A673 (cell line): ENCODE data around the gene ADPRH. TPM values are rescaled to one million over a fixed set of nuclear protein-coding genes. Genes with fewer than 3 reads are reported as not detected.

Experiments used
- BruUV-seq: library from RNA; stranded (reverse); fragments of 400-500 nt; replicated peaks from 2 replicates; lab custom pipeline; 2021; lab: Mats Ljungman, UMichigan
- CTCF ChIA-PET: fragments of 300-600 bp; sonication (Branson Sonifier 250); formaldehyde crosslinking; loops from one replicate; lab custom pipeline; 2022; ENCODE audit warnings: antibody characterized with exemption; lab: Charles Lee
- POLR2A ChIA-PET: fragments of 300-600 bp; sonication (Branson Sonifier 250); formaldehyde crosslinking; loops from one replicate; lab custom pipeline; 2022; ENCODE audit warnings: antibody characterized with exemption; ENCODE audit not compliant: low non-redundant PET; lab: Charles Lee
- DNase-seq: peaks from one replicate; pipeline ENCODE4 v3.0.0-alpha.2; 2015; ENCODE audit warnings: low spot score
- H3K27ac ChIP-seq: fragments of 200-600 bp; sonication (generic); 2 replicates; pipeline ENCODE4 v1.5.1; 2016; ENCODE audit warnings: mixed run types, low read depth, mild to moderate bottlenecking, mixed read lengths, antibody characterized with exemption, low read length; ENCODE audit not compliant: poor library complexity, severe bottlenecking
- H3K27me3 ChIP-seq: fragments of 200-600 bp; sonication (generic); replicated peaks from 2 replicates; pipeline ENCODE4 v1.6.1; 2017; ENCODE audit warnings: mixed run types, low read depth, mild to moderate bottlenecking, mixed read lengths, antibody characterized with exemption, low read length; ENCODE audit not compliant: insufficient read depth, poor library complexity
- H3K36me3 ChIP-seq: fragments of 200-600 bp; sonication (generic); 2 replicates; pipeline ENCODE4 v1.6.1; 2016; ENCODE audit warnings: mixed run types, mild to moderate bottlenecking, mixed read lengths, antibody characterized with exemption, low read length; ENCODE audit not compliant: insufficient read depth, poor library complexity, severe bottlenecking
- H3K4me1 ChIP-seq: fragments of 200-600 bp; sonication (generic); 2 replicates; pipeline ENCODE4 v1.6.1; 2017; ENCODE audit warnings: mixed run types, mild to moderate bottlenecking, mixed read lengths, antibody characterized with exemption, low read length; ENCODE audit not compliant: insufficient read depth, poor library complexity, severe bottlenecking
- H3K4me3 ChIP-seq: fragments of 200-600 bp; sonication (generic); 2 replicates; pipeline ENCODE4 v1.5.1; 2016; ENCODE audit warnings: low read depth, mixed run types, mild to moderate bottlenecking, mixed read lengths, low read length; ENCODE audit not compliant: poor library complexity, severe bottlenecking
- H3K9me3 ChIP-seq: fragments of 200-600 bp; sonication (generic); 2 replicates; pipeline ENCODE4 v1.6.1; 2016; ENCODE audit warnings: mixed run types, low read depth, mild to moderate bottlenecking, mixed read lengths, antibody characterized with exemption, low read length; ENCODE audit not compliant: poor library complexity, severe bottlenecking
- EZH2 ChIP-seq: fragments of 200-600 bp; sonication (generic); IDR thresholded peaks from 2 replicates; pipeline ENCODE4 v1.6.1; 2017; ENCODE audit warnings: borderline replicate concordance, low read depth, mild to moderate bottlenecking, mixed read lengths, antibody characterized with exemption, low read length; ENCODE audit not compliant: poor library complexity, severe bottlenecking
- intact Hi-C: fragments of 100-400 bp; cut with micrococcal nuclease; formaldehyde crosslinking; loops from one replicate; pipeline ENCODE4 v1.10.0; 2022; ENCODE audit not compliant: unreplicated experiment
- total RNA-seq: library from RNA; stranded (reverse); gene quantifications from 2 replicates; pipeline ENCODE4 v1.2.3, GENCODE V29; 2021
- TF ChIP-seq, protein P1 (sequence below): fragments of 300-800, 200-600 bp; sonication (generic); conservative IDR thresholded peaks from 2 replicates; pipeline ENCODE4 v1.5.1; 2017; ENCODE audit warnings: low read depth, mild to moderate bottlenecking, antibody characterized with exemption, low read length, moderate library complexity, mixed read lengths

The ADPRH gene
- total RNA-seq, 1 experiment from 2014 or later = 0.37 TPM

- CTCF ChIA-PET = no interaction called here
- no peak overlapping the region for H3K27ac ChIP-seq
- no peak for TF ChIP-seq EZH2
- TF ChIP-seq, protein P1, sequence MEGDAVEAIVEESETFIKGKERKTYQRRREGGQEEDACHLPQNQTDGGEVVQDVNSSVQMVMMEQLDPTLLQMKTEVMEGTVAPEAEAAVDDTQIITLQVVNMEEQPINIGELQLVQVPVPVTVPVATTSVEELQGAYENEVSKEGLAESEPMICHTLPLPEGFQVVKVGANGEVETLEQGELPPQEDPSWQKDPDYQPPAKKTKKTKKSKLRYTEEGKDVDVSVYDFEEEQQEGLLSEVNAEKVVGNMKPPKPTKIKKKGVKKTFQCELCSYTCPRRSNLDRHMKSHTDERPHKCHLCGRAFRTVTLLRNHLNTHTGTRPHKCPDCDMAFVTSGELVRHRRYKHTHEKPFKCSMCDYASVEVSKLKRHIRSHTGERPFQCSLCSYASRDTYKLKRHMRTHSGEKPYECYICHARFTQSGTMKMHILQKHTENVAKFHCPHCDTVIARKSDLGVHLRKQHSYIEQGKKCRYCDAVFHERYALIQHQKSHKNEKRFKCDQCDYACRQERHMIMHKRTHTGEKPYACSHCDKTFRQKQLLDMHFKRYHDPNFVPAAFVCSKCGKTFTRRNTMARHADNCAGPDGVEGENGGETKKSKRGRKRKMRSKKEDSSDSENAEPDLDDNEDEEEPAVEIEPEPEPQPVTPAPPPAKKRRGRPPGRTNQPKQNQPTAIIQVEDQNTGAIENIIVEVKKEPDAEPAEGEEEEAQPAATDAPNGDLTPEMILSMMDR = no peak
- BruUV-seq = no TSS peak
- H3K27me3 ChIP-seq = no peaks in the 10 kb centered on the region
- H3K4me3 ChIP-seq = no peak overlapping the region
- no peaks in the 10 kb centered on the region for H3K36me3 ChIP-seq
- no peak for DNase-seq
- intact Hi-C loops = no loop called here
- H3K9me3 ChIP-seq = no peaks in the 10 kb centered on the region
- POLR2A ChIA-PET = no interaction called here
- no peaks in the 10 kb centered on the region for H3K4me1 ChIP-seq
These were observed 3.8 kb upstream of the ADPRH start for GRCh38 chr3:119575507-119575906.

DNA sequence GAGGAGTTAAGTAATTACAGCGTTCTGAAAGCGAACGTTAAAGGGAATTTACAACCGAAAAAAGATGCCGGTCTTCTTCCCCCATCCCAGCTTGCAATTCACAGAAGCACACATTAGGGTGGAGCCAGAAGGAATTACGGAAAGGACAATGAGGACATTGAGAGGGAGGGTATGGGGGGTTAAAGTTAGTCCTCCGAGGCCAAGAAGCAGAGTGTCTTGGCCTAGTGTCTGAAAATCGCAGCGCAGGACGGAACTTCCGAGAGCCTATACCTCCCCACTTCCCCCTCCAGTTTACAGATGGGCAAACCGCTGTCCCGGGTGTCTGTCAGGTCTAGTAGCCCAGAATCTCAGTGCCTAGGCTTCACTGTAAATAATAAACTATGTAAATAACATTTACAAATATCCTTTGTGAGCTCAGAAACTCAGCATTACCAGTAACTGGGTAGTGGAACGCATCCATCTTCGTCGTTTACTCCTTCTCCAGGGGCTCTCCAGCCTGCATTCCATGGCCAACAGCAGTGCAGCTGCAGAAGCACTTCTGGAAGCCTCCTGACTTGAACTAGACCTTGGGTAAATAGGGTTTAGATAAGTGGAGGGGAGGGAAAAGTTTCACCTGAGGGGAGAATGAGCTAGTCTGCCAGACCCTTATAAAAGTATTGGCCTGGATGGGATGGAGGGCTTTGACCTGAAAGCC is 922 bp downstream of the ADPRH start:
- no TSS peak for BruUV-seq
- Histone ChIP-seq H3K36me3 (no peaks in the 10 kb centered on the region), H3K27me3 (no peaks in the 10 kb centered on the region), H3K4me1 (no peaks in the 10 kb centered on the region), H3K27ac (no peak overlapping the region), H3K4me3 (peak overlapping the region; percentile 49), H3K9me3 (no peaks in the 10 kb centered on the region)
- no peak for DNase-seq
- ChIA-PET CTCF (no interaction called here), POLR2A (no interaction called here)
- intact Hi-C loops = no loop called here
- TF ChIP-seq, protein P1 = no peak
- no peak for TF ChIP-seq EZH2

GRCh38 chr3:119582178-119582577 is 2.9 kb downstream of the ADPRH start:
- intact Hi-C loops = no loop called here
- no peak overlapping the region for H3K4me3 ChIP-seq
- H3K27ac ChIP-seq = no peak overlapping the region
- H3K36me3 ChIP-seq = no peaks in the 10 kb centered on the region
- DNase-seq = no peak
- no peaks in the 10 kb centered on the region for H3K27me3 ChIP-seq
- H3K9me3 ChIP-seq = no peaks in the 10 kb centered on the region
- no peak for TF ChIP-seq EZH2
- TF ChIP-seq, protein P1 = no peak
- CTCF ChIA-PET = no interaction called here
- no peaks in the 10 kb centered on the region for H3K4me1 ChIP-seq
- BruUV-seq = no TSS peak
- POLR2A ChIA-PET = no interaction called here
